IPS-20b (cell line): Measurements from ENCODE around the gene HTRA3.

Source experiments
- H3K27ac ChIP-seq: one replicate; pipeline ENCODE4 v1.5.1; 2013; ENCODE audit warnings: low read length
- H3K27me3 ChIP-seq: 2 replicates; pipeline ENCODE4 v1.6.1; 2013; ENCODE audit warnings: mild to moderate bottlenecking, low read length, inconsistent platforms; ENCODE audit not compliant: insufficient read depth
- H3K36me3 ChIP-seq: 2 replicates; pipeline ENCODE4 v1.6.1; 2013; ENCODE audit warnings: low read depth, mild to moderate bottlenecking, inconsistent platforms, low read length, moderate library complexity; ENCODE audit not compliant: insufficient read depth
- H3K4me1 ChIP-seq: 2 replicates; pipeline ENCODE4 v1.6.1; 2013; ENCODE audit warnings: mild to moderate bottlenecking, control low read depth, inconsistent platforms, low read length, moderate library complexity; ENCODE audit not compliant: insufficient read depth
- H3K4me3 ChIP-seq: 2 replicates; pipeline ENCODE4 v1.5.1; 2013; ENCODE audit warnings: mild to moderate bottlenecking, low read length, inconsistent platforms
- H3K9ac ChIP-seq: 2 replicates; pipeline ENCODE4 v1.6.1; 2013; ENCODE audit warnings: low read depth, mild to moderate bottlenecking, inconsistent platforms, low read length, moderate library complexity
- H3K9me3 ChIP-seq: 2 replicates; pipeline ENCODE4 v1.6.1; 2013; ENCODE audit warnings: mild to moderate bottlenecking, low read depth, low read length, inconsistent platforms; ENCODE audit not compliant: insufficient read depth

The HTRA3 gene

DNA sequence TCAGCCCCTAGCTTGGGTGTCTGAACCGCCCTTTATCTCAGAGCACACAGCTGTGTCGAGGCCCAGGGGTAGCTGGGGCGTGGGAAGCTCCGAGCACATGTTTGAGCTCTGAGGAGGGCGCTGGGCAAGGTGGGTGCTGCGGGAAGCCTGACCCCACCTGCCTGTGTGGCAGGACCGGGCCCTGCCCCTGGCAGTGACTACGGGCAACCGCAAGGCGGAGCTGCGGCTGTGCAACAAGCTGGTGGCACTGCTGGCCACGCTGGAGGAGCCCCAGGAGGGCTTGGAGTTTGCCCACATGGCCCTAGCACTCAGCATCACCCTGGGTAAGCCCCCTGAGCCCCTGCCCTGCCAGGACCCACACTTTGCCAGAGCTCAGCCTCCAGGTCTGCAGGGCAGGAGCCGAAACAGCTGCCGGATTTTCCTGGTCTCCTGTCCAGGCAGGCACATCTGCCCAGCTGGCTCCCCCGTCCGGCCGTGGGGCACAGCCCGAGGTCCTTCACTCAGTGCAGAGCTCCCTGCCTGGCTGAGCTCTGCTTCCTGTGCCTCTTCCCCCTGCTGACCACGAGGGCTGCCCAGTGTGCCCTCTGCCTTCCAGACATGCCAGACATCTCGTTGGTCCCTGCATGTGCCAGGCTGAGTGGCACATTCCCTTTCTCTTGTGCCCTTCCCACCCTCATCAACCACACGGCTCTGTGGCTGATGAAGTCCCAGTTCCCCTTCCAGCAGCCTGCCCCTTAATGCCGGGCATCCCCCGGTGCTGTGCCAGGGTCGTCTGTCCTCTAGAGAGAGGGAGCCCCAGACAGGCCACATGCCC, 33.2 kb upstream of the HTRA3 start:
- H3K4me3 ChIP-seq: no peak overlapping the region
- no peaks in the 10 kb centered on the region for H3K36me3 ChIP-seq
- H3K9ac ChIP-seq: no peak overlapping the region
- H3K9me3 ChIP-seq: no peaks in the 10 kb centered on the region
- H3K27me3 ChIP-seq: no peaks in the 10 kb centered on the region
- H3K4me1 ChIP-seq: no peaks in the 10 kb centered on the region
- H3K27ac ChIP-seq: no peak overlapping the region

DNA sequence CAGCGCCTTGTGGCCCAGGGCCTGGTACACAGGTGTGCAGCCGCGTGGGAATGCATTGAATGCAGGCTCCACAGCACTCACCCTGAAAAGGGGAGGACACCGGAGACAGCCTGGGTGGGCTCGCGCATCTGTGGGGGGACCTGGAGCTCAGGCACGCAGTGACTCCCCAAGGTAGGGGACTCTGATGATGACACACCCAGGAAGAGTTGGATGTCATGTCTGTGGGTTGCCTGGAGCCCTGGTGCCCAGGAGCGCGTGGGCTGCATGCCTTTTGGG, 32.7 kb upstream of the HTRA3 start:
- H3K27me3 ChIP-seq: no peaks in the 10 kb centered on the region
- H3K9ac ChIP-seq: no peak overlapping the region
- no peaks in the 10 kb centered on the region for H3K4me1 ChIP-seq
- no peak overlapping the region for H3K4me3 ChIP-seq
- no peaks in the 10 kb centered on the region for H3K9me3 ChIP-seq
- H3K36me3 ChIP-seq: no peaks in the 10 kb centered on the region
- no peak overlapping the region for H3K27ac ChIP-seq

DNA sequence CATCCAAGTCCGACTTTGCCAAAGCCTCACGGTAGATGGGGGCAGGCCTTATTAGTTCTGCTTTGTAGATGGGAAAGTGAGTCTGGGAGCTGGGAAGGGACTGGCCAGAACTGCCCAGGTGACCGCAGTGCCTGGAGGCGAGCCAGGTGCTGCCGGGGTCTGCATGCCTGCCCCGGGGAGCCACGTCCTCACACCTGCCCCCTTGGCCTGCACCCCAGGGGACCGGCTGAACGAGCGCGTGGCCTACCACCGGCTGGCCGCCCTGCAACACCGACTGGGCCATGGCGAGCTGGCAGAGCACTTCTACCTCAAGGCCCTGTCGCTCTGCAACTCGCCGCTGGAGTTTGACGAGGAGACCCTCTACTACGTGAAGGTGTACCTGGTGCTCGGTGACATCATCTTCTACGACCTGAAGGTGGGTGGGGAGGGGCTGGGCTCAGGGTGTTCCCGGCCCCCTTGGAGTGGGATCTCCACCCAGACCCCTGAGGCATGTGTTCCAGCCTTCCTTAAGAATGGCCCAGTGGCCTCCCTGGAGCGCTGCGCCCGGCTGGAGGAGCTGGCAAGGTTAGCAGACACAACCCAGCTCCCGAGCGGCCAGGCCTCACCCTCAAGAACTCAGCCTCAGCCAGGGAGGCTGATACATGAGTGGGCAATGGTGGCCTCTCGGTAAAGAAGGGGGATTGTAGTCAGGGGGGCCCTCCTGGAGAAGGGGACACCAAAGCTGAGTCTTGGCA, 32.1 kb upstream of the HTRA3 start:
- Histone ChIP-seq H3K4me1 (no peaks in the 10 kb centered on the region; the same call in 1 of the 2 replicates), H3K27me3 (no peaks in the 10 kb centered on the region), H3K9me3 (no peaks in the 10 kb centered on the region), H3K27ac (no peak overlapping the region), H3K9ac (no peak overlapping the region), H3K36me3 (no peaks in the 10 kb centered on the region), H3K4me3 (no peak overlapping the region)

DNA sequence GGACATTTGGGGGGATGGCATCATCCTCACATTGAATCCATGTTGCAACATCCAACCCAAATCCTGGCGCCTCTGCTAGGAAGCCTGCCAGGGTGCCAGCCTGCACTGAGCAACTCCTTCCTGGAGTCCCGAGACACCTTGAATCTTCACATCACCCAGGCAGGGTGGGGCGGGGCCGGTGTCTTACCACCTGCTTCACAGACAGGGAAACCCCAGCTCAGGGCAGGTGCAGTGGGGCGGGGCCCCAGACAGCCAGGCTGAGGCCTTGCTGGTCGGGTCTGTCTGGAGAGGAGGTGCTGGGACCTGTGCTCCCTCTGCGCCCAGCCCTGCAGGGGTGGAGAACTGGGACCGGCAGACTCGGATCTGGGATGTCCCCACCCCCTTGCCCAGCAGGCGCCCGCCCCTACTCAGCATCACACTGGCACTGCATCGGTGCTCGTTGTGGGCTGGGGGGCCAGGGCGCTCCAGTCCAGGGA, 31.5 kb upstream of the HTRA3 start:
- Histone ChIP-seq H3K9me3 (no peaks in the 10 kb centered on the region), H3K27me3 (0 out of 2 replicates have a peak, but pooled peaks cover 4% of the 10 kb centered on the region), H3K4me1 (no peaks in the 10 kb centered on the region; the same call in 1 of the 2 replicates), H3K27ac (no peak overlapping the region), H3K36me3 (no peaks in the 10 kb centered on the region), H3K9ac (no peak overlapping the region), H3K4me3 (no peak overlapping the region)

GRCh38 chr4:8238515-8239053, 31.0 kb upstream of the HTRA3 start:
- H3K27ac ChIP-seq: peak overlapping the region; percentile 77
- H3K36me3 ChIP-seq: no peaks in the 10 kb centered on the region
- no peak overlapping the region for H3K9ac ChIP-seq
- no peaks in the 10 kb centered on the region for H3K9me3 ChIP-seq
- H3K4me1 ChIP-seq: no peaks in the 10 kb centered on the region; the same call in 1 of the 2 replicates
- 0 out of 2 replicates have a peak, but pooled peaks cover 4% of the 10 kb centered on the region for H3K27me3 ChIP-seq
- H3K4me3 ChIP-seq: no peak overlapping the region

GRCh38 chr4:8239226-8239625, 30.3 kb upstream of the HTRA3 start:
- Histone ChIP-seq H3K9me3 (no peaks in the 10 kb centered on the region), H3K4me1 (no peaks in the 10 kb centered on the region; the same call in 1 of the 2 replicates), H3K9ac (no peak overlapping the region), H3K27ac (no peak overlapping the region), H3K27me3 (0 out of 2 replicates have a peak, but pooled peaks cover 4% of the 10 kb centered on the region), H3K36me3 (no peaks in the 10 kb centered on the region), H3K4me3 (no peak overlapping the region)

DNA sequence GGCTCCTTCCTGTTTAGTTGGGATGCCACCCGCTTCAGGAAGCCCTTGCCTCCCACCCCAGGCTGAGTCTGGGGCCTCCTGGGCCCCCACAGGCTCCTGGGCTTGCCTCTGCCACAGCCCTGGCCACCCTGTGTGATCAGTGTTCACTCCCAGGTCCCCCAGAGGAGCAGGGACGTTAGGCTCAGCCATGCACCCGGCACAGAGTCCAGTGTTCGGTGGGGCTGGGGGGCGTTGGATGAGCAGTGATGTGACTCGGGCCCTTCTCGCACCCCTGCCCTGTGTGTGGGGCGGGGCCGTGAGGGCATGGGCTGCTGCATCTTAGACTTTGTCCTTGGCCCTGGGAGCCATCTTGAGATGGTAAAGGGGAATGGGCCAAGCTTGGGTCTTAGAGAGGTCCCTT, 29.9 kb upstream of the HTRA3 start:
- Histone ChIP-seq H3K36me3 (no peaks in the 10 kb centered on the region), H3K9me3 (no peaks in the 10 kb centered on the region), H3K4me3 (no peak overlapping the region), H3K4me1 (no peaks in the 10 kb centered on the region; the same call in 1 of the 2 replicates), H3K9ac (no peak overlapping the region), H3K27ac (no peak overlapping the region), H3K27me3 (0 out of 2 replicates have a peak, but pooled peaks cover 4% of the 10 kb centered on the region)

DNA sequence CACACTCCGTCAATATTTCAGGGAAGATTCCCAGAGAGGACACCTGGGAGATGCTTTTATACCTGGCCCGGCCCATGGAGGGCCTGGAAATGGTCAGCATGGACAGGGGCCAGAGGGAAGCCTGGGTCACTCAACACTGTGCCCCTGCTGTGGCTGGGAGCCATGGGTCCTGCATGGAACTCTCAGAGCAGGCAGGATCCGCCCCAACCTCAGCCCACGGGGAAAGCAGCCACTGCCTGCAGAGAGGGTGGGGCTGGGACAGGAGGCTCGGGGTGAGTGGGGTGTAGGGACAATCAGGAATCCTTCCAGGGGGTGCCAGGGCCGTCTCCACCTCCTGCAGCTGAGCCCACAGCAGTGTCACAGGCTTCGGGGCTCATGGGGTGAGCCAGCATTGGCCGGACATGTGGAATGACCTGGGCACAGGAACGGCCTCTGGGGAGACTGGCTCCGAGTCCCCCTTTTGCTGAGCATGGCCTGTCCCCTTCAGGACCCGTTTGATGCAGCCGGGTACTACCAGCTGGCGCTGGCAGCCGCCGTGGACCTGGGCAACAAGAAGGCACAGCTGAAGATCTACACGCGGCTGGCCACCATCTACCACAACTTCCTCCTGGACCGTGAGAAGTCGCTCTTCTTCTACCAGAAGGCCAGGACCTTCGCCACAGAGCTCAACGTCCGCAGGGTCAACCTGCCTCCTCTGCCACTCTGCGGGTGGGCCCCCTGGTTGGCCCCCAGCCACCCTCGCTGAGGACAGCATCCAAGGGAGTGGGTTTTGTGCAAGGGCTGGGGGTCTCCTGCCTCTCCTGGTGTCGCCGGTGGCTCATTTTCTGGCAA, 29.1 kb upstream of the HTRA3 start:
- no peaks in the 10 kb centered on the region for H3K9me3 ChIP-seq
- H3K9ac ChIP-seq: no peak overlapping the region
- H3K36me3 ChIP-seq: no peaks in the 10 kb centered on the region
- no peak overlapping the region for H3K4me3 ChIP-seq
- no peak overlapping the region for H3K27ac ChIP-seq
- H3K27me3 ChIP-seq: 0 out of 2 replicates have a peak, but pooled peaks cover 4% of the 10 kb centered on the region
- H3K4me1 ChIP-seq: no peaks in the 10 kb centered on the region; the same call in 1 of the 2 replicates

GRCh38 chr4:8241211-8241779, 28.3 kb upstream of the HTRA3 start:
- Histone ChIP-seq H3K36me3 (no peaks in the 10 kb centered on the region), H3K27me3 (0 out of 2 replicates have a peak, but pooled peaks cover 4% of the 10 kb centered on the region), H3K27ac (no peak overlapping the region), H3K9me3 (no peaks in the 10 kb centered on the region), H3K4me1 (no peaks in the 10 kb centered on the region; the same call in 1 of the 2 replicates), H3K4me3 (no peak overlapping the region), H3K9ac (no peak overlapping the region)

DNA sequence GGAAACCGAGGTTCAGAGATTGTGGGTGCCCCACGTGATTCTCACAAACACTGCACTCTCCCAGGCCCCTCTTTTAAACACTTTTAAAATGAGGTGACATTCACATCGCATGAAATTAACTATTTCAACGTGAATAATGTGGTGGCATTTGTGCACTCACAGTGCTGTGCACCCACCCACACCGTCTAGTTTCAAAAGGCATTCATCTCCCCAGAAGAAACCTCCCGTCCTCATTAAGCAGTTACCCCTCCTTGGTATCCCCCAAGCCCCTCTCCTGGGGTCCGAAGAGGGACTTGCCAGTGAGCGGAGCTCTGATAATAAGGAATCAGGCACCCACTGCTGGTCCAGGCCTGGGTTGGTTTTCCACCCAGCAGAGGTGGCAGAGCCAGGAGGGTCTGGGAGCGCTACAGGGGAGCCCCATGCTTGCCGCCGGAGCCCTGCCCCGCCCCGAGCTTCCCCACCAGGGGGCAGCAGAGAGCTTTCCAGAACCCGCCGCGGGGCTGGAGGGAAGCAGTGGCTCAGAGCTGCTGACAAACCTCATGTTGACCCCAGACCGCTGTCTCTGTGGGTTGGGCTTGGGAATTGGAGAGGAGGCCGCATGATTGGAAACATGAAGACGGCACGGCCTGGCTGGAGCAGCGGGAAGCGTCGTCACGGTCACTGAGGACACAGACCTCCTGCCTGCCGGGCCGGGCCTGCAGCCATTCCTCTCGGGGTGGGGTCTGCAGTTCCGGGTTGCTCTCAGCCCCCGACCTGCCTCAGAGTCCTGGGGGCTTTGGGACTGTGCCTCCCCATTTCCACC, 27.5 kb upstream of the HTRA3 start:
- H3K27ac ChIP-seq: no peak overlapping the region
- H3K9me3 ChIP-seq: no peaks in the 10 kb centered on the region
- H3K4me1 ChIP-seq: no peaks in the 10 kb centered on the region; the same call in 1 of the 2 replicates
- H3K36me3 ChIP-seq: no peaks in the 10 kb centered on the region
- no peak overlapping the region for H3K9ac ChIP-seq
- H3K4me3 ChIP-seq: no peak overlapping the region
- 0 out of 2 replicates have a peak, but pooled peaks cover 4% of the 10 kb centered on the region for H3K27me3 ChIP-seq
